Measurements from ENCODE around the gene SP140L. TPM values are rescaled to one million over a fixed set of nuclear protein-coding genes. Genes with fewer than 3 reads are reported as not detected.

Gene SP140L
- total and polyA plus RNA-seq, 4 donors, result 6.0 to 21.8 (median 13.3) TPM

- H3K4me3 ChIP-seq (ENCODE audit: low read length in 2 of 2), result peak within 1 kb of the TSS; percentile 95 to 96
- no peaks in the 10 kb centered on the region for H3K27me3 ChIP-seq (ENCODE audit: control insufficient read depth in 1 of 2, insufficient read depth in 2 of 2, low read length in 1 of 2)
- whole genome bisulfite sequencing, 2 donors, result 3% methylated on average over 12 of the region's 12 CpGs
- peaks cover 0 to 2% of the 10 kb centered on the region in 2 donors for H3K4me1 ChIP-seq (ENCODE audit: control insufficient read depth in 1 of 2, insufficient read depth in 2 of 2, low read length in 2 of 2)
- DNase-seq (peak; percentile 87 to 89), ATAC-seq (ENCODE audit: low FRiP score) (peak; percentile 92)
- no peaks in the 10 kb centered on the region for H3K9me3 ChIP-seq (ENCODE audit: control insufficient read depth, low read length)
- intact Hi-C loops (cut with DNase I), result no loop called here
- peak within 1 kb of the TSS; percentile 84 to 98 for H3K27ac ChIP-seq (ENCODE audit: low read depth in 1 of 2, low read length in 2 of 2)
- no peaks in the 10 kb centered on the region for H3K36me3 ChIP-seq (ENCODE audit: control insufficient read depth in 1 of 2, insufficient read depth in 2 of 2, low read length in 1 of 2)
Observed at GRCh38 chr2:230416061-230416721, 89.2 kb downstream of the SP140L start, which contains the start of gene SP100. Gene SP100 (plus strand): TSS chr2:230416201. CDS start chr2:230416297, 96 bp downstream.

DNA sequence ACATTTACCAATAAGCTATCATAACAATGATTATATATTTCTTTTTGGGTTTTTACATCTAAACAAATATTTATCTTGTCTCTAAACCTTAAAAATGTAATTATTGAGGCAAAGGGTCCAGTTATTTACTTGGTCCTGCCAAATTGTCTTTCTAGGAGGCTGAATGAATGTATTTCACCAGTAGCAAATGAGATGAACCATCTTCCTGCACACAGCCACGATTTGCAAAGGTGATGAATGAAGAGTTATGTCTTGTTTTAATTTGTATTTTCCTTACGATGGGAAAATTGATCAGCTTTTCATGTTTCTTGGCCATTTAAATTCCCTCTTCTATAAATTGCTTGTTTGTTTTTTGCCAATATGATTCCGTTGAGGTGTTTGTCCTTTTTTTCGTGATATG is 90.4 kb downstream of the SP140L start:
- intact Hi-C loops (cut with DNase I), result no loop called here
- Histone ChIP-seq H3K36me3 (ENCODE audit: control insufficient read depth in 1 of 2, insufficient read depth in 2 of 2, low read length in 1 of 2) (no peaks in the 10 kb centered on the region), H3K4me1 (ENCODE audit: control insufficient read depth in 1 of 2, insufficient read depth in 2 of 2, low read length in 2 of 2) (peaks cover 0 to 2% of the 10 kb centered on the region in 2 donors), H3K4me3 (ENCODE audit: low read length in 2 of 2) (peak overlapping the region; percentile 41 to 42), H3K9me3 (ENCODE audit: control insufficient read depth, low read length) (no peaks in the 10 kb centered on the region), H3K27me3 (ENCODE audit: control insufficient read depth in 1 of 2, insufficient read depth in 2 of 2, low read length in 1 of 2) (no peaks in the 10 kb centered on the region), H3K27ac (ENCODE audit: low read depth in 1 of 2, low read length in 2 of 2) (no peak overlapping the region)
- ATAC-seq (ENCODE audit: low FRiP score), result no peak
- WGBS, 2 donors, result 81% methylated on average over 4 of the region's 4 CpGs
- no peak for DNase-seq

GRCh38 chr2:230418341-230419016 is 91.5 kb downstream of the SP140L start:
- no peaks in the 10 kb centered on the region for H3K9me3 ChIP-seq (ENCODE audit: control insufficient read depth, low read length)
- no peaks in the 10 kb centered on the region for H3K36me3 ChIP-seq (ENCODE audit: control insufficient read depth in 1 of 2, insufficient read depth in 2 of 2, low read length in 1 of 2)
- H3K4me1 ChIP-seq (ENCODE audit: control insufficient read depth in 1 of 2, insufficient read depth in 2 of 2, low read length in 2 of 2), result peaks cover 0 to 2% of the 10 kb centered on the region in 2 donors
- ATAC-seq (ENCODE audit: low FRiP score) (no peak), DNase-seq (no peak)
- intact Hi-C loops (cut with DNase I), result no loop called here
- 50 to 51% methylated on average over 9 of the region's 9 CpGs for WGBS, 2 donors
- no peaks in the 10 kb centered on the region for H3K27me3 ChIP-seq (ENCODE audit: control insufficient read depth in 1 of 2, insufficient read depth in 2 of 2, low read length in 1 of 2)
- H3K27ac ChIP-seq (ENCODE audit: low read depth in 1 of 2, low read length in 2 of 2), result peak overlapping the region in 1 of 2 donors; percentile 57
- H3K4me3 ChIP-seq (ENCODE audit: low read length in 2 of 2), result peak overlapping the region; percentile 9 to 41

DNA sequence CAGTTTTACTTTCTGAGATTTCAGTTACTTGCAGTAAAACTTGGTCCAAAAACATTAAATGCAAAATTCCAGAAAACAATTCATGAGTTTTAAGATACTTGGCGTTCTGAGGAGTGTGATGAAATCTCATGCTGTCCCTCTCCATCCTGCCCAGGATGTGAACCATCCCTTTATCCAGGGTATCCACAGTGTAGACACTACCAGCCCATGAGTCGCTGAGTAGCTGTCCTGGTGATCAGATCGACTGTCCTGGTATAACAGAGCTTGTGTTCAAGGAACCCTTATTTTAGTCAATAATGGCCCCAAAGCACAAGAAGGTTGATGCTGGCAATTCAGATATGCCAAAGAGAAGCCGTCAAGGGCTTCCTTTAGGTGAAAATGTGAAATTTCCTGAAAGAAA is 92.2 kb downstream of the SP140L start:
- H3K36me3 ChIP-seq (ENCODE audit: control insufficient read depth in 1 of 2, insufficient read depth in 2 of 2, low read length in 1 of 2), result no peaks in the 10 kb centered on the region
- ATAC-seq (ENCODE audit: low FRiP score) (no peak), DNase-seq (no peak)
- H3K4me1 ChIP-seq (ENCODE audit: control insufficient read depth in 1 of 2, insufficient read depth in 2 of 2, low read length in 2 of 2), result peaks cover 0 to 3% of the 10 kb centered on the region in 2 donors
- intact Hi-C loops (cut with DNase I), result no loop called here
- WGBS, 2 donors, result 86 to 91% methylated on average over 4 of the region's 4 CpGs
- H3K9me3 ChIP-seq (ENCODE audit: control insufficient read depth, low read length), result no peaks in the 10 kb centered on the region
- no peak overlapping the region for H3K27ac ChIP-seq (ENCODE audit: low read depth in 1 of 2, low read length in 2 of 2)
- no peaks in the 10 kb centered on the region for H3K27me3 ChIP-seq (ENCODE audit: control insufficient read depth in 1 of 2, insufficient read depth in 2 of 2, low read length in 1 of 2)
- no peak overlapping the region for H3K4me3 ChIP-seq (ENCODE audit: low read length in 2 of 2)

GRCh38 chr2:230422149-230422548 is 95.2 kb downstream of the SP140L start:
- intact Hi-C loops (cut with DNase I), result no loop called here
- 82 to 87% methylated on average over 4 of the region's 4 CpGs for WGBS, 2 donors
- no peak overlapping the region for H3K4me3 ChIP-seq (ENCODE audit: low read length in 2 of 2)
- no peak overlapping the region for H3K27ac ChIP-seq (ENCODE audit: low read depth in 1 of 2, low read length in 2 of 2)
- no peaks in the 10 kb centered on the region for H3K27me3 ChIP-seq (ENCODE audit: control insufficient read depth in 1 of 2, insufficient read depth in 2 of 2, low read length in 1 of 2)
- ATAC-seq (ENCODE audit: low FRiP score) (no peak), DNase-seq (no peak)
- H3K4me1 ChIP-seq (ENCODE audit: control insufficient read depth in 1 of 2, insufficient read depth in 2 of 2, low read length in 2 of 2), result peaks cover 0 to 3% of the 10 kb centered on the region in 2 donors
- H3K36me3 ChIP-seq (ENCODE audit: control insufficient read depth in 1 of 2, insufficient read depth in 2 of 2, low read length in 1 of 2), result no peaks in the 10 kb centered on the region
- no peaks in the 10 kb centered on the region for H3K9me3 ChIP-seq (ENCODE audit: control insufficient read depth, low read length)

DNA sequence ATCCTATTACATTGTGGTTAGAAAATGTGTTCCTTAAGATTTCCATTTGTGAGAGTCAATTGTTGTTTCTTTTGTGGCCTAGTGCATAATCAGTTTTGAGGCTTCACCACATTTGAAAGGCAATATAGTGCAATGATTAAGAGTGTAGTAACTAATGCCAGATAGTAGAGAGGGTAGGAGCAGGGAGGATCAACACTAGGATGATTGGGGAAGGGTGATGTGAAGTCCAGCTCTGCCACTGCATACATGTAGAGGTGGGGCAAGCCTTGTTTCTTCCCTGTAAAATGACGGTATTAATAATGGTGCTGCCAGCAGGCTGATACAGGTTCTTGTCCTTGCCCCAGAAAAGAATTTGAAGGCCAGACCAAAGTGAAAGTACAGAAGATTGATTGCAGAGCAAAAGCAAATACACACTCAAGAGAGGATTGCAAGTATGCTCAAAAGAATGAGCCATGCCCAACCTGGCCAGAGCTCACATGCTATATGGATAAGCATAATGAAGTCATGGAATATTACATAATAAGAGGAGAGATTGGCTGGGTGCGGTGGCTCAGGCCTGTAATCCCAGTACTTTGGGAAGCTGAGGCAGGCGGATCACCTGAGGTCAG is 97.0 kb downstream of the SP140L start:
- Histone ChIP-seq H3K4me3 (ENCODE audit: low read length in 2 of 2) (no peak overlapping the region), H3K27me3 (ENCODE audit: control insufficient read depth in 1 of 2, insufficient read depth in 2 of 2, low read length in 1 of 2) (no peaks in the 10 kb centered on the region), H3K27ac (ENCODE audit: low read depth in 1 of 2, low read length in 2 of 2) (no peak overlapping the region), H3K4me1 (ENCODE audit: control insufficient read depth in 1 of 2, insufficient read depth in 2 of 2, low read length in 2 of 2) (peaks cover 0 to 1% of the 10 kb centered on the region in 2 donors), H3K9me3 (ENCODE audit: control insufficient read depth, low read length) (no peaks in the 10 kb centered on the region), H3K36me3 (ENCODE audit: control insufficient read depth in 1 of 2, insufficient read depth in 2 of 2, low read length in 1 of 2) (peaks cover under 1% of the 10 kb centered on the region in 2 donors)
- intact Hi-C loops (cut with DNase I), result no loop called here
- 53% methylated on average over 3 of the region's 3 CpGs for WGBS, 2 donors
- ATAC-seq (ENCODE audit: low FRiP score) (no peak), DNase-seq (no peak)

DNA sequence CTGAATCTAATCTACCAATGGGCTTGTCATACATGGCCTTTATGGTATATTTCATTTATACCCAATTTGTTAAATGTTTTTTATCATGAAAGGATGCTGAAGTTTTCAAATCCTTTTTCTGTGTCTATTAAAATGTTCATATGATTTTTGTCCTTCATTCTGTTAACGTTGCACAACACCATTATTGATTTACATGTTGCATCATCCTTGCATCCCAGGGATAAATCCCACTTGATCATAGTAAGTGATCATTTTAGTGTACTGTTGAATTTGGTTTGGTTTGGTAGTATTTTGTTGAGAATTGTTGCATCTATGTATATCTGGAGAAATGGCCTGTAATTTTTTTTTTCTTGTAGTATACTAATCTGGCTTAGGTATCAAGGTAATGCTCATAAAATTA is 98.4 kb downstream of the SP140L start:
- peaks cover 4% of the 10 kb centered on the region in 2 donors for H3K36me3 ChIP-seq (ENCODE audit: control insufficient read depth in 1 of 2, insufficient read depth in 2 of 2, low read length in 1 of 2)
- ATAC-seq (ENCODE audit: low FRiP score) (no peak), DNase-seq (no peak)
- 90 to 95% methylated on average over 1 of the region's 1 CpG for WGBS, 2 donors
- H3K27me3 ChIP-seq (ENCODE audit: control insufficient read depth in 1 of 2, insufficient read depth in 2 of 2, low read length in 1 of 2), result no peaks in the 10 kb centered on the region
- intact Hi-C loops (cut with DNase I), result no loop called here
- H3K4me3 ChIP-seq (ENCODE audit: low read length in 2 of 2), result no peak overlapping the region
- peaks cover 0 to 1% of the 10 kb centered on the region in 2 donors for H3K4me1 ChIP-seq (ENCODE audit: control insufficient read depth in 1 of 2, insufficient read depth in 2 of 2, low read length in 2 of 2)
- no peaks in the 10 kb centered on the region for H3K9me3 ChIP-seq (ENCODE audit: control insufficient read depth, low read length)
- H3K27ac ChIP-seq (ENCODE audit: low read depth in 1 of 2, low read length in 2 of 2), result no peak overlapping the region

- no peak for ATAC-seq (ENCODE audit: low FRiP score)
- H3K4me1 ChIP-seq (ENCODE audit: control insufficient read depth in 1 of 2, insufficient read depth in 2 of 2, low read length in 2 of 2), result no peaks in the 10 kb centered on the region
- H3K27ac ChIP-seq (ENCODE audit: low read depth in 1 of 2, low read length in 2 of 2), result no peak overlapping the region
- H3K9me3 ChIP-seq (ENCODE audit: control insufficient read depth, low read length), result no peaks in the 10 kb centered on the region
- H3K36me3 ChIP-seq (ENCODE audit: control insufficient read depth in 1 of 2, insufficient read depth in 2 of 2, low read length in 1 of 2), result peaks cover 4% of the 10 kb centered on the region in 2 donors
- H3K4me3 ChIP-seq (ENCODE audit: low read length in 2 of 2), result no peak overlapping the region
- H3K27me3 ChIP-seq (ENCODE audit: control insufficient read depth in 1 of 2, insufficient read depth in 2 of 2, low read length in 1 of 2), result no peaks in the 10 kb centered on the region
- DNase-seq, result no peak
- intact Hi-C loops (cut with DNase I), result no loop called here
Observed at GRCh38 chr2:230429513-230429912, 102.5 kb downstream of the SP140L start.

Measured in aorta (tissue), 5 donors.